Peyer's patch (tissue), 4 donors: ENCODE data around the gene SF3B2. TPM values are rescaled to one million over a fixed set of nuclear protein-coding genes. Genes with fewer than 3 reads are reported as not detected.

Source experiments
- DNase-seq, 3 donors: peaks; one replicate each; pipeline ENCODE4 v3.0.0-alpha.2; 2017 to 2019
- H3K27ac ChIP-seq, 4 donors: fragments of 200-600 bp; sonication (generic); one replicate each; pipeline ENCODE4 v1.5.1; 2016 to 2019
- H3K27me3 ChIP-seq, 2 donors: fragments of 200-600 bp; sonication (generic); one replicate each; pipeline ENCODE4 v1.5.1; 2019
- H3K36me3 ChIP-seq, 3 donors: fragments of 200-600 bp; sonication (generic); one replicate each; pipeline ENCODE4 v1.5.1; 2016 to 2019
- H3K4me1 ChIP-seq, 4 donors: fragments of 200-600 bp; sonication (generic); one replicate each; pipeline ENCODE4 v1.5.1; 2016 to 2019
- H3K4me3 ChIP-seq, 4 donors: fragments of 200-600 bp; sonication (generic); 1 replicate in 3 of 4; 2 replicates in 1 of 4; pipeline ENCODE4 v1.5.1; 2016 to 2019; ENCODE audit warnings: mild to moderate bottlenecking in 1 of 4
- H3K9me3 ChIP-seq, 4 donors: fragments of 200-600 bp; sonication (generic); one replicate each; pipeline ENCODE4 v1.5.1; 2016 to 2019; ENCODE audit warnings: mild to moderate bottlenecking in 1 of 4
- CTCF ChIP-seq, 6 experiments: fragments of 450-650 bp in 4 of 6; fragments of 200-600 bp in 2 of 6; sonication (generic) in 1 of 6; IDR thresholded peaks; one replicate each; pipeline ENCODE4 v1.5.1; 2017 to 2019; ENCODE audit warnings: antibody characterized with exemption in 6 of 6, mild to moderate bottlenecking in 3 of 6, moderate library complexity in 1 of 6
- POLR2A ChIP-seq, 2 donors: fragments of 450-650 bp; IDR thresholded peaks; one replicate each; pipeline ENCODE4 v1.5.1; 2017; ENCODE audit warnings: antibody characterized with exemption in 2 of 2, mild to moderate bottlenecking in 2 of 2, moderate library complexity in 2 of 2
- total RNA-seq, 4 donors: library from RNA; depleted of rRNA; stranded (reverse); fragments of >200 nt; gene quantifications; one replicate each; pipeline ENCODE4 v1.1.0, GENCODE V29; 2016

The SF3B2 gene
- total RNA-seq, 4 donors from 2014 or later: 127 to 340 (median 171) TPM

- Histone ChIP-seq H3K36me3 (no peaks in the 10 kb centered on the region), H3K9me3 (no peaks in the 10 kb centered on the region), H3K27ac (no peak overlapping the region), H3K4me1 (peaks cover 0 to 4% (median 0%) of the 10 kb centered on the region in 4 donors), H3K4me3 (no peak overlapping the region), H3K27me3 (no peaks in the 10 kb centered on the region)
- TF ChIP-seq POLR2A (IDR thresholded peaks at IDR 0.05) (no peak), CTCF (IDR thresholded peaks at IDR 0.05) (no peak)
- DNase-seq: no peak
These were observed 8.9 kb upstream of the SF3B2 start for GRCh38 chr11:66042996-66043906.

- DNase-seq: no peak
- peaks cover 0 to 4% (median 0%) of the 10 kb centered on the region in 4 donors for H3K4me1 ChIP-seq
- no peaks in the 10 kb centered on the region for H3K36me3 ChIP-seq
- TF ChIP-seq POLR2A (IDR thresholded peaks at IDR 0.05) (no peak), CTCF (IDR thresholded peaks at IDR 0.05) (no peak)
- no peak overlapping the region for H3K27ac ChIP-seq
- peak overlapping the region in 1 of 4 donors; percentile 17 for H3K4me3 ChIP-seq
- no peaks in the 10 kb centered on the region for H3K27me3 ChIP-seq
- H3K9me3 ChIP-seq: no peaks in the 10 kb centered on the region
These were observed 7.4 kb upstream of the SF3B2 start for GRCh38 chr11:66044757-66045156.

GRCh38 chr11:66045177-66045639, 7.0 kb upstream of the SF3B2 start:
- no peak overlapping the region for H3K27ac ChIP-seq
- H3K4me3 ChIP-seq: peak overlapping the region in 1 of 4 donors; percentile 17
- no peaks in the 10 kb centered on the region for H3K9me3 ChIP-seq
- no peaks in the 10 kb centered on the region for H3K36me3 ChIP-seq
- H3K27me3 ChIP-seq: no peaks in the 10 kb centered on the region
- peak; percentile 76 to 90 (median 77) for DNase-seq
- TF ChIP-seq CTCF (IDR thresholded peaks at IDR 0.05) (peak; percentile 74 to 94 (median 80)), POLR2A (IDR thresholded peaks at IDR 0.05) (no peak)
- peaks cover 0 to 4% (median 0%) of the 10 kb centered on the region in 4 donors for H3K4me1 ChIP-seq

GRCh38 chr11:66046901-66047300, 5.3 kb upstream of the SF3B2 start:
- H3K36me3 ChIP-seq: no peaks in the 10 kb centered on the region
- TF ChIP-seq CTCF (IDR thresholded peaks at IDR 0.05): no peak
- no peak for TF ChIP-seq POLR2A (IDR thresholded peaks at IDR 0.05)
- H3K4me3 ChIP-seq: no peak overlapping the region
- H3K27ac ChIP-seq: no peak overlapping the region
- no peaks in the 10 kb centered on the region for H3K9me3 ChIP-seq
- no peaks in the 10 kb centered on the region for H3K27me3 ChIP-seq
- H3K4me1 ChIP-seq: peaks cover 0 to 7% (median 4%) of the 10 kb centered on the region in 4 donors
- no peak for DNase-seq

DNA sequence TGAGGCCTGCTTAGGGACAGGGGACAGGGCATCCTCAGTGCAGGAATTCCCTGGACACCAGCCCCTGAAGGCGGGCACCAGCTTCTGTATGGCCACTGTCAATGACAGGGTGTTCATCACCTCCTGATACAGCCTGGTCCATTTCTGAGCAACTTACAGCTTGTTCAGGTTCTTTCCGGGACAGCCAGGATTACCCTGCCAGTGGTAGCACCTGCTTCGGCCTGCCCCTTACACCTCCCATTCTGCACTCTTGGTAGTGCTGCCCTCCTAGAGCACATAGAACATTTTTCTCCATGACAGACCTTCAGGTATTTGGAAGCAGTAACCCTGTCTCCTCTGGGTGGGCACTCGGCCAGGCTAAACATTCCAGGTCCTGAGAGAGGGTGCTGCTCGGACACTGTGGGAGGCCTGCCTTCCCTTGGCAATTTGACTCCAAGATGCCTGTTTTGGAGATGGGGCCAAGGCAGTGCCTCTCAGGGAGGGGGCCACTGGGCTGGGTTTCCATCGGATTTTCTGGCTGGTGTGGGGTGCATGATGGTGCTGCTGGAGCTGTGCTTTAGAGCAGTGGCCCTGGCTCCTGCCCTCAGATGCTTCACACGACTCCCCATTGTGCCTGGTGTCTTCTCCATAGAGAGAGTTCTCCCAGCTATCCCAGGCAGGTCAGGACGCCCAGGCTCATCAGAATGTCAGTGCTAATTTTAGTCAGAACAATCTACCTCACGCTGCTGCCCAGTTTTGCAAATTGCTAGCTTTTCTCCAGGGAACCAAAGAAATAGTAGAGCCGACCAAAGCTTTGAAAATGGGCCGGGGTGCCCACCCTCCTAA, 4.4 kb upstream of the SF3B2 start:
- Histone ChIP-seq H3K4me3 (no peak overlapping the region), H3K27me3 (no peaks in the 10 kb centered on the region), H3K36me3 (no peaks in the 10 kb centered on the region), H3K27ac (no peak overlapping the region), H3K4me1 (peaks cover 0 to 7% (median 4%) of the 10 kb centered on the region in 4 donors), H3K9me3 (no peaks in the 10 kb centered on the region)
- no peak for DNase-seq
- no peak for TF ChIP-seq POLR2A (IDR thresholded peaks at IDR 0.05)
- TF ChIP-seq CTCF (IDR thresholded peaks at IDR 0.05): no peak
